ENCODE data around the gene SLC25A47.
A peak's percentile ranks its signal among the peaks of the same experiment; 100 is the strongest.

The SLC25A47 gene

GRCh38 chr14:100302616-100303015 lies 20.5 kb upstream of the SLC25A47 start:
- DNase-seq (ENCODE audit: insufficient read length, low spot score) = no peak
- TF ChIP-seq, protein P1, sequence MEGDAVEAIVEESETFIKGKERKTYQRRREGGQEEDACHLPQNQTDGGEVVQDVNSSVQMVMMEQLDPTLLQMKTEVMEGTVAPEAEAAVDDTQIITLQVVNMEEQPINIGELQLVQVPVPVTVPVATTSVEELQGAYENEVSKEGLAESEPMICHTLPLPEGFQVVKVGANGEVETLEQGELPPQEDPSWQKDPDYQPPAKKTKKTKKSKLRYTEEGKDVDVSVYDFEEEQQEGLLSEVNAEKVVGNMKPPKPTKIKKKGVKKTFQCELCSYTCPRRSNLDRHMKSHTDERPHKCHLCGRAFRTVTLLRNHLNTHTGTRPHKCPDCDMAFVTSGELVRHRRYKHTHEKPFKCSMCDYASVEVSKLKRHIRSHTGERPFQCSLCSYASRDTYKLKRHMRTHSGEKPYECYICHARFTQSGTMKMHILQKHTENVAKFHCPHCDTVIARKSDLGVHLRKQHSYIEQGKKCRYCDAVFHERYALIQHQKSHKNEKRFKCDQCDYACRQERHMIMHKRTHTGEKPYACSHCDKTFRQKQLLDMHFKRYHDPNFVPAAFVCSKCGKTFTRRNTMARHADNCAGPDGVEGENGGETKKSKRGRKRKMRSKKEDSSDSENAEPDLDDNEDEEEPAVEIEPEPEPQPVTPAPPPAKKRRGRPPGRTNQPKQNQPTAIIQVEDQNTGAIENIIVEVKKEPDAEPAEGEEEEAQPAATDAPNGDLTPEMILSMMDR (IDR thresholded peaks at IDR 0.05; ENCODE audit: insufficient read depth, missing control alignments) = no peak
- no peak for FAIRE-seq

GRCh38 chr14:100303179-100303578 lies 20.0 kb upstream of the SLC25A47 start:
- FAIRE-seq (no peak), DNase-seq (ENCODE audit: insufficient read length, low spot score) (no peak)
- TF ChIP-seq, protein P1 (IDR thresholded peaks at IDR 0.05; ENCODE audit: insufficient read depth, missing control alignments) = peak; percentile 27

DNA sequence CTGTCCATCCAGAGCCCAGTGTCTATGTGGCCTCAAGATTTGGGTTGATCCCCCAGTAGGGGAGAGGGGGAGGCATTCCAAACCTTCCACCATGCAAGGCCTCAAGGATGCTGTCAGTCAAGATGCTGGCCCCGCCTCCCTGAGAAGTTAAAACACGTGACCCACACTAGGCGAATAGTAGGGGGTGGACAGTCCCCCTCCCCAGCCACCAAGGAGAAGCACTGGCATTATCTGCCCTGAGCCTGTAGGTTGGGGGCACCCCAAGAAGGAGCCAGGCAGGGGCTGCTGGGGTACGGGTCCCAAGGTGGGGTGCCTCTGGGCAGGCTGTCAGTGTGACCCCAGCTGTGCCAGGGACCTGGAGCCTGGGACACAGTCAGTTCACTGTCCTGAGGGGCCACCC lies 19.2 kb upstream of the SLC25A47 start:
- FAIRE-seq = no peak

DNA sequence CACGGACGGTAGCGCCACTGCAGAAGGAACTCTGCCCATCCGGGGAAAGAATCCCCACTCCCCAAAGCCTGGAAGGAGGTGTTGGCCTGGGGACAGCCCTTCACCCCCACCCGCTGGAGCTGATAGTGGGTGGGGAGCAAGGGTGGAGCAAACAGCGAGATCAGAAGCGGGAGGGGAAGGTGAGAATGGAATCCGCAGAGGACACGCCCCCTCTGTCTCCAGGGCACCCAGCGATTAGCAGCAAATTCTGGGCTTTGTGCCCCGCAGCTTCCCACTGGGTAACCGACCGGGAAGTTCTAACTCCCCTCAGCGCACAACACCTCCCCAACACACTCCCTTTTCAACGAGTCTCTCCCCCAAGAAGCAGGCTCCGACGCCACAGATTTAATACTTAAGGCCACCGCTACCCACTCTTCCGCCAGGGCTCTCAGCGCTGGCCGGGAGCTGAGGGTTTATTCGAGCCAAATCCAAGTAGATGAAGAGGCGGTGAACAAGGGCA lies 18.3 kb upstream of the SLC25A47 start:
- DNase-seq (ENCODE audit: insufficient read length, low spot score) (no peak), FAIRE-seq (no peak)
- TF ChIP-seq, protein P1 (IDR thresholded peaks at IDR 0.05; ENCODE audit: insufficient read depth, missing control alignments) = no peak

More for the DNA sequence above, 19.2 kb upstream of the SLC25A47 start:
- TF ChIP-seq, protein P1 (IDR thresholded peaks at IDR 0.05; ENCODE audit: insufficient read depth, missing control alignments) = no peak
- DNase-seq (ENCODE audit: insufficient read length, low spot score) = no peak

- no peak for DNase-seq (ENCODE audit: insufficient read length, low spot score)
- no peak for FAIRE-seq
- TF ChIP-seq, protein P1 (IDR thresholded peaks at IDR 0.05; ENCODE audit: insufficient read depth, missing control alignments) = no peak
Observed at GRCh38 chr14:100305324-100306100, 17.6 kb upstream of the SLC25A47 start.

- FAIRE-seq = no peak
- peak; percentile 96 for DNase-seq (ENCODE audit: insufficient read length, low spot score)
- TF ChIP-seq, protein P1 (IDR thresholded peaks at IDR 0.05; ENCODE audit: insufficient read depth, missing control alignments) = no peak
Observed at GRCh38 chr14:100306101-100306997, 16.8 kb upstream of the SLC25A47 start, which contains the start of gene SLC25A29. SLC25A29 (minus strand) TSS chr14:100306444; CDS start chr14:100306232, 212 bp downstream.
